Measurements from ENCODE around the gene VAV2.

Gene VAV2

DNA sequence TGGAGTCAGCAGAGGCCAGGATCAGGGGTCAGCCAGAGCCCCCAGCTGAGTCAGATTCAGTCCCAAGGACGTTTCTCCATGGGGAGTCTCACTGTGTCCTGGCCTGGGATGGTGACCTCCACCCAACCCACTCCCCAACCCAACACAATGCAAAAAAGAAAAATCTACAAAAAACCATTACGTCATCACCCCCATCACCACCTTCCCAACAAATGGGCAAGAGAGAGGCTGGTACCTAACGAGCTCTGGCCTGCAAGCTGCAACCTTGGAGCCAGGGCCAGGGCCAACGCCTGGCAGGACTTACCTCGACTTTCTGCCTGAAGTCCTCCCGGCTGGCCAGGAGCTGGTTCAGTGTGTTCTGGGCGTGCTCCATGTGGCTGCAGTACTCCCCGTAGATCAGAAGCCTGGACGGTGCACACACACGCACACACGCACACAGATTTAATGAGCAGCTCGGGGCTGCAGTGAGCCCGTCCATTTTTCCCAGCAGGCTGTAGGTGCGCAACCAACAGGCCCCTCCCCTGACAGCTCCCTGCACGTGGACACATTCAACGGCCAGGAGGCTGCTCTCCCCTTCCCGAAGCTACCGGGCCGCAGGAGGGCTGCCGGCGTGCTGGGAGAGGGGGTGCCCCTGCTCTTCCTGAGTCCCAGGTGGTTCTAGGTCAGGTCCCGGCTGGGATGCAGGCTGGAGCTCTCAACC, 194.6 kb downstream of the VAV2 start:
- ChIA-PET POLR2A (interaction anchor here (0.6 kb wide), 1 partner anchor 10 kb away, joined by 3 read pairs; no protein-coding TSS in a partner anchor), CTCF (interaction anchor here (1.3 to 1.8 kb wide), 3 partner anchors 17 to 197 kb away, joined by 3 to 7 read pairs (median 3); no protein-coding TSS in a partner anchor)
- Histone ChIP-seq H3K36me3 (ENCODE audit: control insufficient read depth in 4 of 4, insufficient read depth in 4 of 4, low read length in 3 of 4) (no peaks in the 10 kb centered on the region), H3K9me3 (ENCODE audit: control extremely low read depth in 1 of 5, control insufficient read depth in 4 of 5, insufficient read depth in 2 of 5, low read depth in 1 of 5, low read length in 4 of 5) (no peaks in the 10 kb centered on the region), H3K27me3 (replicated peaks in 2 of 5; ENCODE audit: control insufficient read depth in 4 of 5, insufficient read depth in 5 of 5, low read length in 4 of 5) (no peaks in the 10 kb centered on the region), H3K4me3 (ENCODE audit: control insufficient read depth in 1 of 7, extremely low read depth in 1 of 7, insufficient read depth in 4 of 7, low read depth in 2 of 7, low read length in 6 of 7) (no peak overlapping the region), H3K27ac (ENCODE audit: insufficient read depth in 1 of 2, low read depth in 1 of 2, low read length in 2 of 2, poor library complexity in 1 of 2, severe bottlenecking in 2 of 2) (no peak overlapping the region), H3K4me1 (ENCODE audit: control extremely low read depth in 1 of 4, control insufficient read depth in 4 of 4, insufficient read depth in 4 of 4, low read length in 3 of 4) (peaks cover 0 to 9% (median 8%) of the 10 kb centered on the region in 4 experiments)
- DNase-seq = no peak
- WGBS (ENCODE audit: insufficient coverage) = 96% methylated on average over 20 of the region's 22 CpGs

DNA sequence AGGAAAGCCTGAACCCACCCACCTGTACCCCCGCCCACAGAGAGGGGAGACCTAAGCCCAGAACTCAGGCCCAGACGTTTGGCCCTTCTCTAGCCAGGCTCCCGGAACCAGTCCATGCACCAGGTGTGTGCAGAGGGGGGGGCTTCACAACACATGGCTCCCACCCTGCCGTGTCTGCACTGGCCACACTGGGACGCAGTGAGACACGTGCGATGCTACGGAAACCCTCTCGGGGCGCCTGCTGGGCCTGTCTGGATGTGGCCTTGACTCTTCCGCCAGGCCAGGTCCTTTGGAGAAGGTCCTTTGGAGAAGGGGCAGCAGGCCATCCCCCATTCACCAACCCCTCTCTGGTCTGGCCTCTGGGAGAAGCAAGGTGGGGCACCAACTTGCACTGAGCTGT, 195.6 kb downstream of the VAV2 start:
- Histone ChIP-seq H3K9me3 (ENCODE audit: control extremely low read depth in 1 of 5, control insufficient read depth in 4 of 5, insufficient read depth in 2 of 5, low read depth in 1 of 5, low read length in 4 of 5) (no peaks in the 10 kb centered on the region), H3K4me1 (ENCODE audit: control extremely low read depth in 1 of 4, control insufficient read depth in 4 of 4, insufficient read depth in 4 of 4, low read length in 3 of 4) (peaks cover 0 to 9% (median 8%) of the 10 kb centered on the region in 4 experiments), H3K27ac (ENCODE audit: insufficient read depth in 1 of 2, low read depth in 1 of 2, low read length in 2 of 2, poor library complexity in 1 of 2, severe bottlenecking in 2 of 2) (no peak overlapping the region), H3K36me3 (ENCODE audit: control insufficient read depth in 4 of 4, insufficient read depth in 4 of 4, low read length in 3 of 4) (no peaks in the 10 kb centered on the region), H3K27me3 (replicated peaks in 2 of 5; ENCODE audit: control insufficient read depth in 4 of 5, insufficient read depth in 5 of 5, low read length in 4 of 5) (peaks cover 0 to 6% (median 2%) of the 10 kb centered on the region in 5 experiments), H3K4me3 (ENCODE audit: control insufficient read depth in 1 of 7, extremely low read depth in 1 of 7, insufficient read depth in 4 of 7, low read depth in 2 of 7, low read length in 6 of 7) (no peak overlapping the region)
- CTCF ChIA-PET = interaction anchor here (1.6 to 8.6 kb wide), 2 partner anchors 16 to 198 kb away, joined by 3 to 93 read pairs; no protein-coding TSS in a partner anchor
- POLR2A ChIA-PET = no interaction called here
- WGBS (ENCODE audit: insufficient coverage) = 98% methylated on average over 10 of the region's 11 CpGs
- DNase-seq = no peak

- Histone ChIP-seq H3K27me3 (replicated peaks in 2 of 5; ENCODE audit: control insufficient read depth in 4 of 5, insufficient read depth in 5 of 5, low read length in 4 of 5) (peaks cover 0 to 10% (median 2%) of the 10 kb centered on the region in 5 experiments), H3K4me1 (ENCODE audit: control extremely low read depth in 1 of 4, control insufficient read depth in 4 of 4, insufficient read depth in 4 of 4, low read length in 3 of 4) (peaks cover 0 to 11% (median 9%) of the 10 kb centered on the region in 4 experiments), H3K4me3 (ENCODE audit: control insufficient read depth in 1 of 7, extremely low read depth in 1 of 7, insufficient read depth in 4 of 7, low read depth in 2 of 7, low read length in 6 of 7) (no peak overlapping the region), H3K9me3 (ENCODE audit: control extremely low read depth in 1 of 5, control insufficient read depth in 4 of 5, insufficient read depth in 2 of 5, low read depth in 1 of 5, low read length in 4 of 5) (no peaks in the 10 kb centered on the region), H3K27ac (ENCODE audit: insufficient read depth in 1 of 2, low read depth in 1 of 2, low read length in 2 of 2, poor library complexity in 1 of 2, severe bottlenecking in 2 of 2) (no peak overlapping the region), H3K36me3 (ENCODE audit: control insufficient read depth in 4 of 4, insufficient read depth in 4 of 4, low read length in 3 of 4) (no peaks in the 10 kb centered on the region)
- DNase-seq = no peak
- WGBS (ENCODE audit: insufficient coverage) = 90% methylated on average over 8 of the region's 8 CpGs
- POLR2A ChIA-PET = no interaction called here
- CTCF ChIA-PET = interaction anchor here (2.3 to 8.6 kb wide), 3 partner anchors 10 to 200 kb away, joined by 13 to 93 read pairs (median 32); no protein-coding TSS in a partner anchor
Observed at GRCh38 chr9:133795049-133795448, 197.1 kb downstream of the VAV2 start.

DNA sequence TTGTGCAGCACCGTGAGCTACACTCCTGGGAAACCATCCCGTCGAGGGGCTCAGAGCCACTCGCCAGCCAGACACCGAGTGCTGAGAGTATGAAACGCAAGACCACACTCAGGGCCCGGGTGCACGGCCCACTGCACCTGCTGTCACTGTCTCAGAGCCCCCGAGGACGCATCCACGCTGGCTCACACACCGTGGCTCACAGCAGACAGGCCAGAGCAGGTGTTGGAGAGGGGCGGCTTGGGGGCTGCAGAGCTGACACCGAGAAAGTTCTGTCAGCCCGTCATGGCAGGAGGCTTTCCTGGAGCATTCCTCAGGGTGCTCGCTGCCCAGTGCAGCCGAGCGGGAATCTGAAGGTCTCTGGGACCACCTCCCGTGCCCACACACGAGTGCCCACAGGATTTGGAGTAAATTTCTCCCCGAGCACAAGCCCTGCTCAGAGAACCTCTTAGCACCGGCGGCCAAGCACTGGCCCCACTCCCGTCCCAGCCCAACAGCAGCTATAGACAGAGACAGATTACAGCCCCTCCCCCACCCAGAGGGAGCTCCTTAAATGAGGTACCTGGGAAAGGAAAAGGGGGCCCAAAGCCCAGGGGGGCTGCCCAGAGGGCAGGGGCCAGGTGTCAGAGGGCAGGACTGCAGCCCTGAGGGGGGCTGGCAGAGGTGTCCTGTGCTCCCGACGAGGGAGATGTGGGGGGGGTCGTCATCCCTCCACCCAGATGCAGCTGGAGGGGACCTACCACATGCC, 197.9 kb downstream of the VAV2 start:
- ChIA-PET POLR2A (interaction anchor here (0.6 kb wide), 1 partner anchor 166 kb away, joined by 3 read pairs; no protein-coding TSS in a partner anchor), CTCF (interaction anchor here (0.7 to 8.6 kb wide), 5 partner anchors 10 to 201 kb away, joined by 3 to 93 read pairs (median 13); no protein-coding TSS in a partner anchor)
- H3K27me3 ChIP-seq (replicated peaks in 2 of 5; ENCODE audit: control insufficient read depth in 4 of 5, insufficient read depth in 5 of 5, low read length in 4 of 5) = peaks cover 0 to 10% (median 2%) of the 10 kb centered on the region in 5 experiments
- H3K9me3 ChIP-seq (ENCODE audit: control extremely low read depth in 1 of 5, control insufficient read depth in 4 of 5, insufficient read depth in 2 of 5, low read depth in 1 of 5, low read length in 4 of 5) = no peaks in the 10 kb centered on the region
- peaks cover 0 to 19% (median 17%) of the 10 kb centered on the region in 4 experiments for H3K4me1 ChIP-seq (ENCODE audit: control extremely low read depth in 1 of 4, control insufficient read depth in 4 of 4, insufficient read depth in 4 of 4, low read length in 3 of 4)
- H3K4me3 ChIP-seq (ENCODE audit: control insufficient read depth in 1 of 7, extremely low read depth in 1 of 7, insufficient read depth in 4 of 7, low read depth in 2 of 7, low read length in 6 of 7) = no peak overlapping the region
- WGBS (ENCODE audit: insufficient coverage) = 94% methylated on average over 21 of the region's 27 CpGs
- H3K36me3 ChIP-seq (ENCODE audit: control insufficient read depth in 4 of 4, insufficient read depth in 4 of 4, low read length in 3 of 4) = no peaks in the 10 kb centered on the region
- no peak overlapping the region for H3K27ac ChIP-seq (ENCODE audit: insufficient read depth in 1 of 2, low read depth in 1 of 2, low read length in 2 of 2, poor library complexity in 1 of 2, severe bottlenecking in 2 of 2)
- DNase-seq = no peak

DNA sequence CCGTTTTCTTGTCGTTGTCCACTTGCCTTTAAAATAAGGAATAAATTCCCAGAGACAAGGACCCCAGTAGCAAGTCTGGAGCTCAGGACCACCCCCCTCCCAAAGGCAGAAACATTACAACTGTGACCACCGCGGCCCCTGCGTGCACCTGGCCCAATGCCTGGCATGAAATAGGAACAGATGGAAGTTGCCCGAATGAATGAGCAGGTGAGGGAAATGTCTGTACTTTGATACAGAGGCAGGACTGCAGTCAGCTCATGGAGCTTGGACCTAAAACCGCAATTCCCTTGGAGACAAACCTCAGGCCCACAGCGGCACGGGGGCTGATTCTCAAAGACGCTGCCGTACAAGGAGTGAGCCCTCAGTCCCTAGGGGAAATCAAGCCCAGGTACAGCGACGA, 198.7 kb downstream of the VAV2 start:
- DNase-seq = no peak
- 62% methylated on average over 12 of the region's 13 CpGs for WGBS (ENCODE audit: insufficient coverage)
- no peak overlapping the region for H3K27ac ChIP-seq (ENCODE audit: insufficient read depth in 1 of 2, low read depth in 1 of 2, low read length in 2 of 2, poor library complexity in 1 of 2, severe bottlenecking in 2 of 2)
- no peaks in the 10 kb centered on the region for H3K36me3 ChIP-seq (ENCODE audit: control insufficient read depth in 4 of 4, insufficient read depth in 4 of 4, low read length in 3 of 4)
- H3K4me3 ChIP-seq (ENCODE audit: control insufficient read depth in 1 of 7, extremely low read depth in 1 of 7, insufficient read depth in 4 of 7, low read depth in 2 of 7, low read length in 6 of 7) = peak overlapping the region in 2 of 7 experiments; percentile 32 to 57
- peaks cover 0 to 27% (median 24%) of the 10 kb centered on the region in 4 experiments for H3K4me1 ChIP-seq (ENCODE audit: control extremely low read depth in 1 of 4, control insufficient read depth in 4 of 4, insufficient read depth in 4 of 4, low read length in 3 of 4)
- no peaks in the 10 kb centered on the region for H3K9me3 ChIP-seq (ENCODE audit: control extremely low read depth in 1 of 5, control insufficient read depth in 4 of 5, insufficient read depth in 2 of 5, low read depth in 1 of 5, low read length in 4 of 5)
- ChIA-PET POLR2A (no interaction called here), CTCF (interaction anchor here (0.7 to 8.6 kb wide), 7 partner anchors 11 to 227 kb away, joined by 3 to 93 read pairs (median 7); no protein-coding TSS in a partner anchor)
- H3K27me3 ChIP-seq (replicated peaks in 2 of 5; ENCODE audit: control insufficient read depth in 4 of 5, insufficient read depth in 5 of 5, low read length in 4 of 5) = peaks cover 0 to 10% (median 2%) of the 10 kb centered on the region in 5 experiments

- Histone ChIP-seq H3K4me3 (ENCODE audit: control insufficient read depth in 1 of 7, extremely low read depth in 1 of 7, insufficient read depth in 4 of 7, low read depth in 2 of 7, low read length in 6 of 7) (peak overlapping the region in 4 of 7 experiments; percentile 14 to 57 (median 39)), H3K36me3 (ENCODE audit: control insufficient read depth in 4 of 4, insufficient read depth in 4 of 4, low read length in 3 of 4) (no peaks in the 10 kb centered on the region), H3K9me3 (ENCODE audit: control extremely low read depth in 1 of 5, control insufficient read depth in 4 of 5, insufficient read depth in 2 of 5, low read depth in 1 of 5, low read length in 4 of 5) (no peaks in the 10 kb centered on the region), H3K27me3 (replicated peaks in 2 of 5; ENCODE audit: control insufficient read depth in 4 of 5, insufficient read depth in 5 of 5, low read length in 4 of 5) (peaks cover 0 to 10% (median 2%) of the 10 kb centered on the region in 5 experiments), H3K4me1 (ENCODE audit: control extremely low read depth in 1 of 4, control insufficient read depth in 4 of 4, insufficient read depth in 4 of 4, low read length in 3 of 4) (peaks cover 0 to 32% (median 29%) of the 10 kb centered on the region in 4 experiments), H3K27ac (ENCODE audit: insufficient read depth in 1 of 2, low read depth in 1 of 2, low read length in 2 of 2, poor library complexity in 1 of 2, severe bottlenecking in 2 of 2) (no peak overlapping the region)
- CTCF ChIA-PET = interaction anchor here (0.7 to 8.6 kb wide), 11 partner anchors 10 to 227 kb away, joined by 3 to 93 read pairs (median 3); no protein-coding TSS in a partner anchor
- 8% methylated on average over 21 of the region's 22 CpGs for WGBS (ENCODE audit: insufficient coverage)
- DNase-seq = peak in 2 of 3 donors; percentile 46 to 48
- POLR2A ChIA-PET = no interaction called here
Observed at GRCh38 chr9:133792721-133793470, 199.2 kb downstream of the VAV2 start.

Measured in common myeloid progenitor, CD34-positive (primary cell).